GM19043 (cell line): ENCODE measurements around the gene ATG4A.

Experiments
- ATAC-seq: cut with Tn5 transposase; IDR thresholded peaks from one replicate; pipeline ENCODE4 v1.9.1; 2021; ENCODE audit warnings: low read depth; ENCODE audit not compliant: unreplicated experiment

Gene ATG4A

DNA sequence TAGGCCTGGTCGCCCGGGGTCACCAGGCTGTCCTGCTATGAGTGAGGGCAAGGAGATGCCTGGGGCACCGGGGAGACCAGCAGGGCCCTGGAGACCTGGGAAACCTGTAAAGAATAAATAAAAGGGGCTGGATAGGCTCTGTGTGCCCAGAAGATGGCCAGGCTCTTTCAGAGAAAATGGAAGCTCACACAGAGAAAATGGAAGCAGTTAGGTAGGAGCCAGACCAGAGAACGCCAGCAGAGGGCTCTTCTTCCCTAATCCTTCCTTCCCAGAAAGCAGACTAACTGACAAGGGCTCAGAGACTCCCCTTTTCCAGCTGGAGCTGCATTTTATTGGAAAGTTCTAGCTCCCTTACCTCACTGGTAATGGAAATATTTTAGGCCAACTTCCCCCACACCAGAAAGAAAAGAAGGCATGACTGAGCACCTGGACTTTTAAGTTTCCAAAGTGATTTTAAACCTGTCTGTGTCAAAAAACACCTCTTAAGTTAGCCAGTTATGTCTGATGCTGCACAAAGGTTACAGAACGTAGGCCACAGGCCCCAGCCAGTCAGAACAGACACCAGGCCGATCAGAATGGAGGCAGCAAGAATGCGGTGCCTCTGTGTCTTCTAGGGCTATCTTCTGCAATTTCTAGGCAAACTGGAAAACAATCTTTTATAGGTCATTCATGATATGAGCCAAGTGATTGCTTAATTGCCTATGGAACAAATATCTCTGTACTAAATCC is 74.0 kb downstream of the ATG4A start:
- ATAC-seq: no peak

DNA sequence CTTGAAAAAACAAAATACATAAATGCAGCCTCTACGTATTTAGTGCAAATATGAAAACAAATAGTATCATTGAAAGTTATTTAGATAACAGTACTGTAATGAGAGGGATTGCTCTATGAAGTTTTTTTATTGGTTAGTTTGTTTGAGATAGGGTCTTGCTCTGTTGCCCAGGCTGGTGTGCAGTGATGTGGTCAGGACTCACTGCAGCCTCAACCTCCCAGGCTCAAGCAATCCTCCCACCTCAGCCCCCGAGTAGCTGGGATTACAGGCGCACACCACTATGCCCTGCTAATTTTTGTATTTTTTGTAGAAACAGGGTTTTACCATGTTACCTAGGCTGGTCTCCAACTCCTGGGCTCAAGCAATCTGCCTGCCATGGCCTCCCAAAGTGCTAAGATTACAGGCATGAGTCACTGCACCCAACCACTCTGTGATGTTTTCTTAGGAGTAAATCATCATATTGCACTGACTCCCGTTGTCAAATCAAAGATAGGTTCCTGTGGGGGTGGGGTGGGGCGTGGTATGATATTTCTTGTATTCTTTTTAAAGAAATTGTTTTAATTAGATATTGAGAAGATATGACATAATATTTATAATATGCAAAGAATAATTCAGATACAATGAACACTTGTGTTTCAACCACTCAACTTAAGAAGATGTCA is 75.8 kb downstream of the ATG4A start:
- ATAC-seq: no peak

DNA sequence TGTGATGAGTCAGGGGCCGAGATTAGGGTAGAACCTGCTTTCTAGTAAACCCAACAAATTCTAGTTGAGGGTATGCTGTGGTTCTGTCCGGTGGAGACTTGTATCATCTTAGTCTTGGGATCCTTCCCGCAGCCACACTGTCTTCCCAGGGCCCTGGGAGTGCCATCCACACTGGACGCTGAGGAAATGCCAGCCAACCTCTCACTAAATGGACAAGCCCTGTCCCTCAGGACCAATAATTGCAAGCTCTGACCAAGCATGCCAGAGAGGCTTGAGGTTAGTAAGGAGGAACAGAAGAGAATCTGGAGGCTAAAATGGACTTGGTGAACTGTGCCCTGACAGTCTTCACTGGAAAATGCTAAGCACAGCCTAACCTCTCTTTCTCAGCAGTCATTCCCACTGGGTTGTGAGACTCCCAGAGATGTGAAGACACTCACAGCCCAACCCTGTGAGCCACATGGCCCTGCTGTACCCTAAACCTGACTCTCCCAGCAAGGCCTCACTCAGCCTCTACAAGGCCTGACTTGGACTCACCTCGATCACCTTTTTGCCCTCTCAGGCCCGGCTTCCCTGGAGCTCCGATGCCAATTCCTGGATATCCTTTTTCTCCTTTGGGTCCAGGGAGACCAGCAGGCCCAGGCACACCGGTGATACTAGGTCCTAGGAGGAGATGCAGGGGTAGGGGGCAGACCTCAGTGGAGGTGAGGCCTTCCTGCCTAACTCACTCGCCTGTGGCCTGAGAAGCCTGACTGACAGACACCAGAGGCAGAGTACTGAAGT is 77.6 kb downstream of the ATG4A start:
- ATAC-seq: no peak

- ATAC-seq: no peak
These were observed 78.2 kb downstream of the ATG4A start for GRCh38 chrX:108169768-108170167.

DNA sequence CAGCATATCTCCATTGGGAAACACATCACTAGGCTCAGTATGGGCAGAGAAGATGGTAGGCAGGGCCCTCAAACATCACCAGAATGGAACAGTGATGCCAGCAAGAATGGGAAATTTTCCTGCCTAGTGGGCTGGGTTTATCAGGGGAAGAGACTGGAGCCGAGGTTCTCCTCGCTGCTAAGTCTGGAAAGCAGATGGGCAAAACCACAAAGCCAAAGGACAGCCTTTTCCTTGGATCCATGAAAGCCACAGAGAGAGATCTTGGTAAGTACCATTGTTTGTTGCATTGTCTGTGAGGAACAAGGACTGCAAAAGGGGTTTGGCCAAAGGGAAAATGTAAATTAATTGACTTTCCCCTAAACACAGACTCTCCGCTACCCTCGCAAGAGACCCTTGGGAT is 80.1 kb downstream of the ATG4A start:
- no peak for ATAC-seq

- ATAC-seq: no peak
These were observed 82.3 kb downstream of the ATG4A start for GRCh38 chrX:108173874-108174273.

GRCh38 chrX:108177351-108178142 is 86.0 kb downstream of the ATG4A start:
- ATAC-seq: no peak

- ATAC-seq: no peak
These were observed 86.5 kb downstream of the ATG4A start for GRCh38 chrX:108178143-108178498.

GRCh38 chrX:108186811-108187210 is 95.2 kb downstream of the ATG4A start:
- ATAC-seq: no peak

GRCh38 chrX:108198420-108198819 is 106.8 kb downstream of the ATG4A start:
- no peak for ATAC-seq

DNA sequence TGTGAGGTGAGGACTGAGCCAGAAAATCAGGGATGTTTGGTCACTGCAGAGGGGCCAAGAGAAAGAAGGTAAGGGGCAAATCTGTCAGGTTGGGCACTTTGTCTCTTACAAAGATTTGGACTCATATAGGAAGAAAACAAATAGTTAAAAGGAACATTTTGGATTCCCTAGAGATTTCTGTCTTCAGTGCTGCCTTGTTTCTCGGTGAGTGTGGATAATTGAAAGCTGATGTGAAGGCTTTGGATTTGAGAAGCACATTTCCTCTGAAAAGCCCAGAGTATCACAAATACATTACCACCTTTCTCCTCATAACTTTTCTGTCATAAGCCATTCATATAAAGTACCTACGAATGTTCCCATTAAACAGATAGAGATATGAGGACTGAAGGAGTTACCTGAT is 107.5 kb downstream of the ATG4A start:
- no peak for ATAC-seq

- peak; percentile 79 for ATAC-seq
These were observed 108.1 kb downstream of the ATG4A start for GRCh38 chrX:108199691-108200090.

DNA sequence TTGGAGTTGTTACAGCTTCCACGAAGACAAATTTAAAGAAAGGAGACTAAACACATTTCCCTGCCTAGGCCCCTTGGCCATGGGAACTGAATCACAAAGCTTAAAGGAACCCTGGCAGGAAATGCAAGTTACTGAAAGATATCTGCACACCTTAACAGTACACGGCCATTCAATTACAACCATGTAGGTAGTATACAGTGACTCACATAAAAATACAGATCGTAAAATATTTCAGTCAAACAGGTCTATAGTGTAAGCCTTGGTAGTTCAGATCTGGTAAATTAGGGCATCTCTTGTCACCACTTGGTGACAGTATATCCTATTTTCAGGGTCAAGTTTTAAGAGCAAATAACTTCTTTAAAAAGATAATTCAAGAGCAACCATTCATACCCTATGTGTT is 112.0 kb downstream of the ATG4A start:
- ATAC-seq: no peak
